GM10266 (cell line): ENCODE data around the gene FBXL17.

ENCODE experiments used
- DNase-seq: peaks from one replicate; pipeline ENCODE4 v3.0.0; 2012; ENCODE audit errors: extremely low spot score
- TF ChIP-seq, protein P1 (sequence below): IDR thresholded peaks from 2 replicates; pipeline ENCODE4 v1.5.1; 2012; ENCODE audit warnings: mild to moderate bottlenecking, low read depth; ENCODE audit not compliant: control insufficient read depth, insufficient read depth; ENCODE audit errors: missing control alignments

The FBXL17 gene

DNA sequence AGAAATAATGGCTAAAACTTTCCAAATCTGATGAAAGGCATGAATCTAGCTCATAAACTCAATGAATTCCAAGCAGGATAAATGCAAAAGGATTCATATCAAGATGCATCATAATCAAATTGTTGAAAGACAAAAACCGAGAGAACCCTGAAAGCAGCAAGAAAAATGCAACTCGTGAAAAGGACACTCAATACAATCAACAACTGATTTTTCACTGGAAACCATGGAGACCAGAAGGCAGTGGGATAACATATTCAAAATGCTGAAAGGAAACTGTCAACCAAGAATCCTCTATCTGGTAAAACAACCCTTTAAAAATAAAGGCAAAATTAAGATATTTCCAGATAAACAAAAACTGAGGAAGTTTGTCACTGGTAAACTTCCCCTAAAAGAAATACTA, 9.5 kb downstream of the FBXL17 start:
- TF ChIP-seq, protein P1, sequence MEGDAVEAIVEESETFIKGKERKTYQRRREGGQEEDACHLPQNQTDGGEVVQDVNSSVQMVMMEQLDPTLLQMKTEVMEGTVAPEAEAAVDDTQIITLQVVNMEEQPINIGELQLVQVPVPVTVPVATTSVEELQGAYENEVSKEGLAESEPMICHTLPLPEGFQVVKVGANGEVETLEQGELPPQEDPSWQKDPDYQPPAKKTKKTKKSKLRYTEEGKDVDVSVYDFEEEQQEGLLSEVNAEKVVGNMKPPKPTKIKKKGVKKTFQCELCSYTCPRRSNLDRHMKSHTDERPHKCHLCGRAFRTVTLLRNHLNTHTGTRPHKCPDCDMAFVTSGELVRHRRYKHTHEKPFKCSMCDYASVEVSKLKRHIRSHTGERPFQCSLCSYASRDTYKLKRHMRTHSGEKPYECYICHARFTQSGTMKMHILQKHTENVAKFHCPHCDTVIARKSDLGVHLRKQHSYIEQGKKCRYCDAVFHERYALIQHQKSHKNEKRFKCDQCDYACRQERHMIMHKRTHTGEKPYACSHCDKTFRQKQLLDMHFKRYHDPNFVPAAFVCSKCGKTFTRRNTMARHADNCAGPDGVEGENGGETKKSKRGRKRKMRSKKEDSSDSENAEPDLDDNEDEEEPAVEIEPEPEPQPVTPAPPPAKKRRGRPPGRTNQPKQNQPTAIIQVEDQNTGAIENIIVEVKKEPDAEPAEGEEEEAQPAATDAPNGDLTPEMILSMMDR: no peak
- no peak for DNase-seq

GRCh38 chr5:108371263-108371662, 10.6 kb downstream of the FBXL17 start:
- DNase-seq: no peak
- TF ChIP-seq, protein P1: no peak

DNA sequence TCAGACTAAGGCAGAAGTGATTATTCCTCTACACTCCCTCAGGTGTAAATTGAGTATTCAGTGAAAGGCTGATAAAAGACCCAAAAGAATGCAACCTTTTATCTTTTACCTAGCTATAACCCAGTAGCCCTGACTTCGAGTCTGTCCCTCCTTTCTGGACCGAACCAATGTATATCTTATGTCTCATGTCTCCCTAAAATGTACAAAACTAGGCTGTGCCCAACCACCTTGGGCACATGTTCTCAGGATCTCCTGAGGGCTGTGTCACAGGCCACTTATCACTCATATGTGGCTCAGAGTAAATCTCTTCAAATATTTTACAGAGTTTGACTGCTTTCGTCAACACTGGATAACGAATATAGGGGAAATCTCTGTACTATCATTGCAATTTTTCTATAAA, 12.7 kb downstream of the FBXL17 start:
- DNase-seq: no peak

GRCh38 chr5:108367679-108368334, 14.1 kb downstream of the FBXL17 start:
- no peak for DNase-seq
- TF ChIP-seq, protein P1: no peak

More for the DNA sequence above, 12.7 kb downstream of the FBXL17 start:
- TF ChIP-seq, protein P1: no peak

DNA sequence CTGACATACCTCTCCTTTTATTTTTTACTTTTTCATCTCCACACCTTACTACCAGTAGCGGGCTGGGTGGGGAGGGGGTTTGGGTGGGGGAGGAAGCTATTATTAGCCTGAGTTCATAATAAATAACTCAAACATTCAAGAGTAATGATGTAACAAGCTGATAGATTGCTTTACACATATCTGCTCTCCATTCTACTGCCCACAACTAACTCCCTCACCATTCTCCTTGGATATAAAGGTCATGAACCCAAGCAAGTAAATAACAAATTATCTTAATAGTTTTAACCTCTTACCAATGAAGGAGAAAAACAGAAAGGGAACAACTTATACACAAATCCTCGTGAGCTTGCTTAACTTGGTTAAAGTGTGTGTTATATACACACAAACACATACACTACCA, 15.4 kb downstream of the FBXL17 start:
- TF ChIP-seq, protein P1: no peak
- DNase-seq: no peak

- TF ChIP-seq, protein P1: no peak
Measured at GRCh38 chr5:108361771-108362170, 20.1 kb downstream of the FBXL17 start.

GRCh38 chr5:108361239-108361638, 20.7 kb downstream of the FBXL17 start:
- no peak for DNase-seq
- TF ChIP-seq, protein P1: no peak

More at GRCh38 chr5:108361771-108362170, 20.1 kb downstream of the FBXL17 start:
- DNase-seq: no peak
